GM23248 (cell line): ENCODE measurements around the gene RRAGB. TPM values are rescaled to one million over a fixed set of nuclear protein-coding genes. Genes with fewer than 3 reads are reported as not detected.
"Not testable (repeated sequence)": the region's sequence is repeated elsewhere in the genome, so short reads cannot be mapped to it uniquely, and the experiment has no call there.

Experiments used
- DNase-seq: peaks from one replicate; pipeline ENCODE4 v3.0.0-alpha.2; 2015
- H2AFZ ChIP-seq: fragments of 200-600 bp; sonication (generic); 2 replicates; pipeline ENCODE4 v1.6.1; 2016; ENCODE audit warnings: antibody characterized with exemption
- H3F3A ChIP-seq: fragments of 200-600 bp; sonication (generic); 2 replicates; pipeline ENCODE4 v1.6.1; 2016; ENCODE audit warnings: mild to moderate bottlenecking, antibody characterized with exemption, mixed run types; ENCODE audit not compliant: insufficient read depth
- H3K27ac ChIP-seq: fragments of 200-600 bp; sonication (generic); 2 replicates; pipeline ENCODE4 v1.5.1; 2016; ENCODE audit warnings: mild to moderate bottlenecking
- H3K27me3 ChIP-seq: fragments of 200-600 bp; sonication (generic); replicated peaks from 2 replicates; pipeline ENCODE4 v1.6.1; 2016; ENCODE audit warnings: mild to moderate bottlenecking; ENCODE audit not compliant: insufficient read depth
- H3K36me3 ChIP-seq: fragments of 200-600 bp; sonication (generic); 2 replicates; pipeline ENCODE4 v1.6.1; 2016; ENCODE audit warnings: low read depth, mild to moderate bottlenecking
- H3K4me1 ChIP-seq: fragments of 200-600 bp; sonication (generic); 2 replicates; pipeline ENCODE4 v1.6.1; 2016; ENCODE audit warnings: mild to moderate bottlenecking; ENCODE audit not compliant: insufficient read depth
- H3K4me2 ChIP-seq: fragments of 200-600 bp; sonication (generic); one replicate; pipeline ENCODE4 v1.6.1; 2016; ENCODE audit warnings: mild to moderate bottlenecking; ENCODE audit not compliant: unreplicated experiment
- H3K4me3 ChIP-seq: fragments of 200-600 bp; sonication (generic); 2 replicates; pipeline ENCODE4 v1.5.1; 2016; ENCODE audit warnings: mild to moderate bottlenecking
- H3K79me2 ChIP-seq: fragments of 200-600 bp; sonication (generic); 2 replicates; pipeline ENCODE4 v1.6.1; 2016; ENCODE audit warnings: mild to moderate bottlenecking; ENCODE audit not compliant: insufficient read depth
- H3K9ac ChIP-seq: fragments of 200-600 bp; sonication (generic); 2 replicates; pipeline ENCODE4 v1.6.1; 2016; ENCODE audit warnings: mild to moderate bottlenecking
- H3K9me2 ChIP-seq: fragments of 200-600 bp; sonication (generic); 2 replicates; pipeline ENCODE4 v1.6.1; 2016; ENCODE audit warnings: mixed run types, mild to moderate bottlenecking, moderate library complexity; ENCODE audit not compliant: insufficient read depth
- H3K9me3 ChIP-seq: fragments of 200-600 bp; sonication (generic); one replicate; pipeline ENCODE4 v1.6.1; 2017; ENCODE audit warnings: low read depth
- H4K20me1 ChIP-seq: fragments of 200-600 bp; sonication (generic); 2 replicates; pipeline ENCODE4 v1.6.0; 2016; ENCODE audit not compliant: insufficient read depth
- EZH2 ChIP-seq: fragments of 200-600 bp; sonication (generic); IDR thresholded peaks from 2 replicates; pipeline ENCODE4 v1.6.1; 2018; ENCODE audit warnings: antibody characterized with exemption, mild to moderate bottlenecking; ENCODE audit not compliant: insufficient read depth, poor library complexity, severe bottlenecking
- EZH2phosphoT487 ChIP-seq: fragments of 200-600 bp; sonication (generic); IDR thresholded peaks from 2 replicates; pipeline ENCODE4 v1.6.1; 2018; ENCODE audit warnings: antibody characterized with exemption, moderate library complexity, mild to moderate bottlenecking, low read depth; ENCODE audit not compliant: insufficient read depth
- WGBS, 2 experiments: methylation state at CpG; one replicate each; pipeline ENCODE4 v1.1.6; 2015 to 2017; ENCODE audit warnings: low lambda C conversion rate in 2 of 2, low coverage in 1 of 2; ENCODE audit errors: missing lambda C conversion rate in 2 of 2; 5-methylcytosine and 5-hydroxymethylcytosine counted together
- in situ Hi-C: fragments of 300-500 bp; cut with MboI; formaldehyde crosslinking; loops from 2 replicates; pipeline ENCODE4 v1.15.0; 2020
- polyA plus RNA-seq: library from polyadenylated mRNA; unstranded; fragments of >200 nt; fragmentation: Nextera tagmentation; extraction: Ambion mirVana; gene quantifications from 2 replicates; pipeline ENCODE4 v1.2.1, GENCODE V29; 2016
- total RNA-seq: library from RNA; depleted of rRNA; stranded (reverse); fragments of >200 nt; shearing (Covaris generic); gene quantifications from 2 replicates; pipeline ENCODE4 v1.2.3, GENCODE V29; 2014

The RRAGB gene
- total and polyA plus RNA-seq, 2 experiments from 2014 or later, result 19.0 to 21.3 TPM

GRCh38 chrX:55697381-55697780, 20.2 kb upstream of the RRAGB start:
- H3K4me1 ChIP-seq, result no peaks in the 10 kb centered on the region
- H2AFZ ChIP-seq, result no peak overlapping the region
- H3K4me3 ChIP-seq, result no peak overlapping the region
- no peak overlapping the region for H3K27ac ChIP-seq
- no peak for TF ChIP-seq EZH2
- TF ChIP-seq EZH2phosphoT487, result no peak
- H3K79me2 ChIP-seq, result no peaks in the 10 kb centered on the region
- H3K9me3 ChIP-seq, result no peaks in the 10 kb centered on the region
- no peaks in the 10 kb centered on the region for H3K9me2 ChIP-seq
- in situ Hi-C loops, result no loop called here
- DNase-seq, result no peak
- no peaks in the 10 kb centered on the region for H3F3A ChIP-seq
- H3K27me3 ChIP-seq, result no peaks in the 10 kb centered on the region
- WGBS, 2 experiments, result 13 to 53% methylated on average over 1 of the region's 1 CpG
- no peaks in the 10 kb centered on the region for H4K20me1 ChIP-seq
- no peak overlapping the region for H3K4me2 ChIP-seq
- no peaks in the 10 kb centered on the region for H3K36me3 ChIP-seq
- no peak overlapping the region for H3K9ac ChIP-seq

DNA sequence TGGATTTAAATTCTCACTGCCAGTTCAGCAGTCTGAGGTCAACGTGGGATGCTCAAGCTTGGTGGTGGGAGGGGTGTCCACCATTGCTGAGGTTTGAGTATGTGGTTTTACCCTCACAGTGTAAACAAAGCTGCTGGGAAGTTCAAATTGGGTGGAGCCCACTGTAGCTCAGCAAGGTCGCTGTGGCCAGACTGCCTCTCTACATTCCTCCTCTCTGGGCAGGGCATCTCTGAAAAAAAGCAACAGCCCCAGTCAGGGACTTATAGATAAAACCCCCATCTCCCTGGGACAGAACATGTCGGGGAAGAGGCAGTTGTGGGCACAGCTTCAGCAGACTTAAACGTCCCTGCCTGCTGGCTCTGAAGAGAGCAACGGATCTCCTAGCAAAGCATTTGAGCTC, 14.9 kb upstream of the RRAGB start:
- Histone ChIP-seq H3K9me3 (no peaks in the 10 kb centered on the region), H3K27ac (no peak overlapping the region), H3K79me2 (no peaks in the 10 kb centered on the region), H3K36me3 (no peaks in the 10 kb centered on the region), H3K4me2 (no peak overlapping the region), H3F3A (no peaks in the 10 kb centered on the region), H3K4me3 (no peak overlapping the region), H4K20me1 (no peaks in the 10 kb centered on the region), H3K4me1 (no peaks in the 10 kb centered on the region), H2AFZ (no peak overlapping the region), H3K27me3 (no peaks in the 10 kb centered on the region), H3K9ac (no peak overlapping the region), H3K9me2 (no peaks in the 10 kb centered on the region)
- in situ Hi-C loops, result no loop called here
- WGBS, 2 experiments, result 3 to 24% methylated on average over 3 to 5 of the region's 5 CpGs
- TF ChIP-seq EZH2 (no peak), EZH2phosphoT487 (no peak)
- DNase-seq, result no peak

- H3K9me3 ChIP-seq, in situ Hi-C loops, H2AFZ ChIP-seq, H3K36me3 ChIP-seq, H3K9me2 ChIP-seq, H3K79me2 ChIP-seq, H3K9ac ChIP-seq, H3K27ac ChIP-seq, H3K4me3 ChIP-seq, H3F3A ChIP-seq, H3K4me1 ChIP-seq, H3K4me2 ChIP-seq, DNase-seq, H4K20me1 ChIP-seq, H3K27me3 ChIP-seq: not testable (repeated sequence)
- WGBS, 2 experiments, result 49 to 50% methylated on average over 2 of the region's 2 CpGs
These were observed 14.1 kb upstream of the RRAGB start for GRCh38 chrX:55703436-55703835.

DNA sequence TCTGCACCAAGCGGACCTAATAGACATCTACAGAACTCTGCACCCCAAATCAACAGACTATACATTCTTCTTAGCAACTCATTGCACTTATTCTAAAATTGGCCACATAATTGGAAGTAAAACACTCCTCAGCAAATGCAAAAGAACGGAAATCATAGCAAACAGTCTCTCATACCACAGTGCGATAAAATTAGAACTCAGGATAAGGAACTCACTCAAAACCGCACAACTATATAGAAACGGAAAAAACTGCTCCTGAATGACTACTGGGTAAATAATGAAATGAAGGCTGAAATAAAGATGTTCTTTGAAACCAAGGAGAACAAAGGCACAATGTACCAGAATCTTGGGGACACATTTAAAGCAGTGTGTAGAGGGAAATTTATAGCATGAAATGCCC, 12.5 kb upstream of the RRAGB start:
- 30 to 38% methylated on average over 5 of the region's 5 CpGs for WGBS, 2 experiments
- H3K9me2 ChIP-seq, H4K20me1 ChIP-seq, H3K27ac ChIP-seq, H3K36me3 ChIP-seq, H3K9ac ChIP-seq, H3F3A ChIP-seq, H3K4me3 ChIP-seq, H2AFZ ChIP-seq, H3K27me3 ChIP-seq, H3K4me2 ChIP-seq, DNase-seq, H3K9me3 ChIP-seq, H3K4me1 ChIP-seq, in situ Hi-C loops, H3K79me2 ChIP-seq: not testable (repeated sequence)

GRCh38 chrX:55709735-55710134, 7.8 kb upstream of the RRAGB start:
- WGBS, 2 experiments, result 0% methylated on average over 1 of the region's 1 CpG
- H3K9me3 ChIP-seq, result no peaks in the 10 kb centered on the region
- H3K36me3 ChIP-seq, result no peaks in the 10 kb centered on the region
- H3K79me2 ChIP-seq, result no peaks in the 10 kb centered on the region
- H3K27me3 ChIP-seq, result no peaks in the 10 kb centered on the region
- H3K4me1 ChIP-seq, result no peaks in the 10 kb centered on the region
- H2AFZ ChIP-seq, result no peak overlapping the region
- no peak overlapping the region for H3K9ac ChIP-seq
- no peaks in the 10 kb centered on the region for H4K20me1 ChIP-seq
- TF ChIP-seq EZH2phosphoT487, result no peak
- no peak for TF ChIP-seq EZH2
- DNase-seq, result no peak
- no peak overlapping the region for H3K4me3 ChIP-seq
- no peaks in the 10 kb centered on the region for H3K9me2 ChIP-seq
- no peak overlapping the region for H3K4me2 ChIP-seq
- H3K27ac ChIP-seq, result no peak overlapping the region
- no peaks in the 10 kb centered on the region for H3F3A ChIP-seq
- in situ Hi-C loops, result no loop called here
